Neural progenitor cell (in vitro differentiated cells): ENCODE data around the gene CCDC93.

Experiments
- CTCF ChIP-seq: fragments of 200-600 bp; sonication (generic); IDR thresholded peaks from 2 replicates; pipeline ENCODE4 v1.5.1; 2017; ENCODE audit warnings: antibody characterized with exemption, mild to moderate bottlenecking
- EZH2phosphoT487 ChIP-seq: fragments of 200-600 bp; sonication (generic); IDR thresholded peaks from 2 replicates; pipeline ENCODE4 v1.6.1; 2017; ENCODE audit warnings: antibody characterized with exemption

- no peak for TF ChIP-seq CTCF
- TF ChIP-seq EZH2phosphoT487: no peak
Measured at GRCh38 chr2:118062048-118062447, 48.2 kb upstream of the CCDC93 start.
